GM12875 (cell line): Measurements from ENCODE around the gene B4GALNT4.
"Not testable (repeated sequence)": the region's sequence is repeated elsewhere in the genome, so short reads cannot be mapped to it uniquely, and the experiment has no call there.

Experiments used
- H3K4me3 ChIP-seq: one replicate; pipeline ENCODE4 v1.5.1; 2011; ENCODE audit warnings: low read depth, low read length, control low read depth
- CTCF ChIP-seq: IDR thresholded peaks from 2 replicates; pipeline ENCODE4 v1.5.1; 2011; ENCODE audit warnings: low read depth, mild to moderate bottlenecking, control low read depth, inconsistent platforms, low read length, moderate library complexity, borderline replicate concordance; ENCODE audit not compliant: insufficient read depth

Gene B4GALNT4

GRCh38 chr11:420054-420910 is 51.0 kb downstream of the B4GALNT4 start:
- TF ChIP-seq CTCF = no peak

GRCh38 chr11:420911-421321 is 51.6 kb downstream of the B4GALNT4 start:
- no peak overlapping the region for H3K4me3 ChIP-seq
- TF ChIP-seq CTCF = no peak

More at GRCh38 chr11:420054-420910, 51.0 kb downstream of the B4GALNT4 start:
- no peak overlapping the region for H3K4me3 ChIP-seq

- TF ChIP-seq CTCF = no peak
- no peak overlapping the region for H3K4me3 ChIP-seq
These were observed 53.0 kb downstream of the B4GALNT4 start for GRCh38 chr11:422249-422656.

- TF ChIP-seq CTCF = no peak
- no peak overlapping the region for H3K4me3 ChIP-seq
These were observed 54.9 kb downstream of the B4GALNT4 start for GRCh38 chr11:424232-424631.

- H3K4me3 ChIP-seq = not testable (repeated sequence)
These were observed 55.5 kb downstream of the B4GALNT4 start for GRCh38 chr11:424766-425165.

- H3K4me3 ChIP-seq = no peak overlapping the region
- no peak for TF ChIP-seq CTCF
These were observed 56.0 kb downstream of the B4GALNT4 start for GRCh38 chr11:425301-425700.

GRCh38 chr11:426851-427250 is 57.6 kb downstream of the B4GALNT4 start:
- H3K4me3 ChIP-seq = no peak overlapping the region
- TF ChIP-seq CTCF = no peak
